Gastroesophageal sphincter (tissue), 4 donors: Measurements from ENCODE around the gene MANEAL. TPM values are rescaled to one million over a fixed set of nuclear protein-coding genes. Genes with fewer than 3 reads are reported as not detected.

Source experiments
- ATAC-seq: fragments of 150-250 bp; one replicate; pipeline ENCODE4 v1.9.1; 2016; ENCODE audit warnings: mild to moderate bottlenecking, moderate library complexity
- H3K27ac ChIP-seq, 4 donors: fragments of 200-600 bp; sonication (generic) in 3 of 4; 1 replicate in 3 of 4; 2 replicates in 1 of 4; pipeline ENCODE4 v1.5.1; 2016 to 2019
- H3K27me3 ChIP-seq: fragments of 200-600 bp; sonication (generic); one replicate; pipeline ENCODE4 v1.5.1; 2019
- H3K36me3 ChIP-seq, 2 donors: fragments of 200-600 bp; sonication (generic); one replicate each; pipeline ENCODE4 v1.5.1; 2019; ENCODE audit warnings: control low read depth in 1 of 2
- H3K4me1 ChIP-seq, 3 donors: fragments of 200-600 bp; sonication (generic); 1 replicate in 2 of 3; 2 replicates in 1 of 3; pipeline ENCODE4 v1.5.1; 2016 to 2019; ENCODE audit warnings: control low read depth in 2 of 3
- H3K4me3 ChIP-seq, 2 donors: fragments of 200-600 bp; sonication (generic); one replicate each; pipeline ENCODE4 v1.5.1; 2019; ENCODE audit warnings: mild to moderate bottlenecking in 1 of 2, moderate library complexity in 1 of 2
- H3K9me3 ChIP-seq, 3 donors: fragments of 200-600 bp; sonication (generic); one replicate each; pipeline ENCODE4 v1.5.1; 2017 to 2019; ENCODE audit warnings: control low read depth in 2 of 3
- EP300 ChIP-seq: sonication (generic); formaldehyde crosslinking; IDR thresholded peaks from one replicate; pipeline ENCODE4 v1.6.1; 2017; ENCODE audit warnings: antibody characterized with exemption, mild to moderate bottlenecking
- POLR2A ChIP-seq, 2 donors: fragments of 450-650 bp; IDR thresholded peaks; one replicate each; pipeline ENCODE4 v1.6.1; 2017; ENCODE audit warnings: antibody characterized with exemption in 2 of 2, mild to moderate bottlenecking in 2 of 2, moderate library complexity in 1 of 2
- POLR2AphosphoS5 ChIP-seq: sonication (generic); formaldehyde crosslinking; IDR thresholded peaks from one replicate; pipeline ENCODE4 v1.6.1; 2017; ENCODE audit warnings: antibody characterized with exemption
- WGBS, 2 donors: methylation state at CpG; one replicate each; pipeline ENCODE4 v1.1.5; 2018; ENCODE audit warnings: low coverage in 1 of 2; 5-methylcytosine and 5-hydroxymethylcytosine counted together
- total RNA-seq, 4 donors: library from RNA; depleted of rRNA; stranded (reverse); fragments of >200 nt; gene quantifications; one replicate each; pipeline ENCODE4 v1.1.0, GENCODE V29; 2016
- TF ChIP-seq, protein P1 (sequence below), 4 experiments: fragments of 200-600 bp in 2 of 4; fragments of 450-650 bp in 2 of 4; sonication (generic) in 1 of 4; IDR thresholded peaks; one replicate each; pipeline ENCODE4 v1.5.1; 2017 to 2019; ENCODE audit warnings: antibody characterized with exemption in 4 of 4, mild to moderate bottlenecking in 2 of 4, moderate library complexity in 2 of 4

MANEAL gene
- total RNA-seq, 4 donors from 2014 or later, result 1.5 to 2.8 (median 2.7) TPM

DNA sequence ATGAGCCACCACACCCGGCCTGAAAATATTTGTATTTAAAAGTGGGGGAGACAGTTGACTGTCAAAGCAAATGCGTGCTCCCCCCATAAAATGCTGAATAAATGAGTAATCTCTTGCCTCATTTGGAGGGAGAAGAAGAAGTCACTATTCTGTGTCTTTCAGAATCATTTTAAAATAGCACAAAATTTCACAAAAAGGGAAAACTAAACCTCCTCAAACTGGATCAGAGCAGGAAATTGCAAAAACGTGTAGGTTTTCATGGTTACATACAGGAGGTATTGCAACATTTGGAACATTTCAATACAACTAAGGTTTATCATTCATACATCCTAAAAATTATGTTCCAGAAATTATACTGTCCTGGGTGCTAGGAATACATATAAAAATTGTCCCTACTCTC, 52.1 kb downstream of the MANEAL start:
- peaks cover 0 to 29% of the 10 kb centered on the region in 2 donors for H3K36me3 ChIP-seq
- TF ChIP-seq POLR2A (IDR thresholded peaks at IDR 0.05), result no peak
- no peak for TF ChIP-seq EP300
- no peak for TF ChIP-seq POLR2AphosphoS5
- TF ChIP-seq, protein P1, sequence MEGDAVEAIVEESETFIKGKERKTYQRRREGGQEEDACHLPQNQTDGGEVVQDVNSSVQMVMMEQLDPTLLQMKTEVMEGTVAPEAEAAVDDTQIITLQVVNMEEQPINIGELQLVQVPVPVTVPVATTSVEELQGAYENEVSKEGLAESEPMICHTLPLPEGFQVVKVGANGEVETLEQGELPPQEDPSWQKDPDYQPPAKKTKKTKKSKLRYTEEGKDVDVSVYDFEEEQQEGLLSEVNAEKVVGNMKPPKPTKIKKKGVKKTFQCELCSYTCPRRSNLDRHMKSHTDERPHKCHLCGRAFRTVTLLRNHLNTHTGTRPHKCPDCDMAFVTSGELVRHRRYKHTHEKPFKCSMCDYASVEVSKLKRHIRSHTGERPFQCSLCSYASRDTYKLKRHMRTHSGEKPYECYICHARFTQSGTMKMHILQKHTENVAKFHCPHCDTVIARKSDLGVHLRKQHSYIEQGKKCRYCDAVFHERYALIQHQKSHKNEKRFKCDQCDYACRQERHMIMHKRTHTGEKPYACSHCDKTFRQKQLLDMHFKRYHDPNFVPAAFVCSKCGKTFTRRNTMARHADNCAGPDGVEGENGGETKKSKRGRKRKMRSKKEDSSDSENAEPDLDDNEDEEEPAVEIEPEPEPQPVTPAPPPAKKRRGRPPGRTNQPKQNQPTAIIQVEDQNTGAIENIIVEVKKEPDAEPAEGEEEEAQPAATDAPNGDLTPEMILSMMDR (IDR thresholded peaks at IDR 0.05), result no peak
- no peak overlapping the region for H3K27ac ChIP-seq
- no peaks in the 10 kb centered on the region for H3K9me3 ChIP-seq
- no peak for ATAC-seq
- WGBS, 2 donors, result 67 to 74% methylated on average over 1 to 3 of the region's 3 CpGs
- no peak overlapping the region for H3K4me3 ChIP-seq
- no peaks in the 10 kb centered on the region for H3K27me3 ChIP-seq
- H3K4me1 ChIP-seq, result peaks cover 0 to 43% (median 1%) of the 10 kb centered on the region in 3 donors

DNA sequence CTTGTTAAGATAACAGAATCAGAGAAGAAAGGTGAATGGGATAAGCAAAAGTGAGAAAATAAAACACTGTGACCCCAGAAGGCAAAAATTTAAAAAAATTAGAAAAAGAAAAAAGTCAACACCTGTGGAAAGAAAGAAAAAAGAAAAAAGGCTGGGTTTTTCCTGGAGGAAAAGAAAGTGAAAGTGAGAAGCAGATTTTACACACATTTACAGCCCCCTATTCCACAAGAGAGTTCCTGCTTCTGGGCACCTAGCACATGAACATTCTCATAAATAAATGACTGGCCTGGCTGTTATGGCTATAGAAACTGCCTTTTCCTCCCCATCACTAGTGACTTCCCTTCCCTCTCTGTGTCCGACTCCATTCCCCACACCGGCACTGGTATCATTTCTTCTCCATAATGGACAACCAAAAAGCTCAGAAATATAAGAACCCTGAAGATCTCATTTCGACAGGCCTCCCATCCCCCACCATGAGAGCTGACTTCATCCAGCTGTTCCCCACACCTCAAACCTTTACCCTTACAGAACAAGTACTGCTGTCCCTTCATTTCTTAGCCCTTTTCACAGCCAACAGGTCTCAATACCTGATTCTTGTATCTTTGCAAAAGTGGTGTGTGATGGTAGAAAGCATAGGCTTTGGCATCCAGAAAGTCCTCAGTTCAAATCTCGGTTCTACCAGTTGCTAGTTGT, 53.1 kb downstream of the MANEAL start:
- Histone ChIP-seq H3K4me1 (peaks cover 0 to 48% (median 6%) of the 10 kb centered on the region in 3 donors), H3K27me3 (no peaks in the 10 kb centered on the region), H3K36me3 (peaks cover 0 to 24% of the 10 kb centered on the region in 2 donors), H3K27ac (no peak overlapping the region), H3K4me3 (no peak overlapping the region), H3K9me3 (no peaks in the 10 kb centered on the region)
- ATAC-seq, result no peak
- WGBS, 2 donors, result 73 to 89% methylated on average over 4 of the region's 4 CpGs
- TF ChIP-seq, protein P1 (IDR thresholded peaks at IDR 0.05), result no peak
- TF ChIP-seq EP300, result no peak
- no peak for TF ChIP-seq POLR2AphosphoS5
- TF ChIP-seq POLR2A (IDR thresholded peaks at IDR 0.05), result no peak

DNA sequence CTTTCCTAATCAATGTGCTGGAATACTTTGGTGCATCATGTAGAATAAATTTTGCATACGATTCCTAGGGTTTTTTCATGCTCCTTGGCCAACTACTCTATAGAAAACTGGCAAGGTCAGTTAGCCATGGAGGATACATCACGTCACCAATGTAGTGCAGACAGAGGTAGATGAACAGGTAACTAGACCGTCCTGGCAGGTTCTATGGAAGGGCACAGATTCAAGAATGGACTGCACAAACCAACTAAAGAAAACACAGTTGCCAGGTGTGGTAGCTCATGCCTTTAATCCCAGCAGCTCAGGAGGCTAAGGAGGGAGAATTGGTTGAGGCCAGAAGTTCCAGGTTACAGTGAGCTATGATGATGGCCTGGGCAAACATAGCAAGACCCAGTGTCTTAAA, 55.8 kb downstream of the MANEAL start:
- H3K9me3 ChIP-seq, result no peaks in the 10 kb centered on the region
- peaks cover 0 to 35% of the 10 kb centered on the region in 2 donors for H3K36me3 ChIP-seq
- TF ChIP-seq POLR2A (IDR thresholded peaks at IDR 0.05) (no peak), EP300 (no peak)
- TF ChIP-seq, protein P1 (IDR thresholded peaks at IDR 0.05), result no peak
- ATAC-seq, result no peak
- H3K4me3 ChIP-seq, result no peak overlapping the region
- H3K27me3 ChIP-seq, result no peaks in the 10 kb centered on the region
- WGBS, 2 donors, result 79 to 80% methylated on average over 2 to 3 of the region's 3 CpGs
- no peak overlapping the region for H3K27ac ChIP-seq
- H3K4me1 ChIP-seq, result peaks cover 0 to 74% (median 9%) of the 10 kb centered on the region in 3 donors

DNA sequence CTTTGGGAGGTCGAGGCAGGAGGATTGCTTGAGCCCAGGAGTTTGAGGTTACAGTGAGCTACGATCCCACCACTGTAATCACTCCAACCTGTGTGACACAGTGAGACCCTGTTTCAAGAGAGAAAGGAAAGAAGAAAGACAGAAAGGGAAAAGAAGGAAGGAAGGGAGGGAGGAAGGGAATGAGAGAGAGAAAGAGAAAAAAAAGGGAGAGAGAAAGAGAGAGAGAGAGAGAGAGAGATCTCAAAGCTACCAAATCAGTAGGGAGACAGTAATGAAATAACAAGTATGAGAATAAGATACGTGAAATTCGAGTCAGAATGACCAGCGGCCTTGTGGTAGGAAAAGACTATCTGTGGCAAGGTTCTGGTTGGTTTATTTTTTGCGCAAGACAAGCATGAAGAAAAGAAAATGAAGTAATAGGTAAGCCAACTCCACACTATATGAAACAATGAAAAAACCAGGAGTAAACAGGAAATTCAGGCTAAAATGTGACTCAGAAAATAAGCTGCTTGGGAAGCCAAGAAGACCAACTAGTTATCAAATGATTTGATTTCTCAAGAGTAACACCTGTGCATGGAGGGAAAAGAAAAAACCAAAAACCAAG, 56.8 kb downstream of the MANEAL start:
- peaks cover 0 to 83% (median 14%) of the 10 kb centered on the region in 3 donors for H3K4me1 ChIP-seq
- TF ChIP-seq POLR2AphosphoS5, result no peak
- no peak for TF ChIP-seq POLR2A (IDR thresholded peaks at IDR 0.05)
- TF ChIP-seq, protein P1 (IDR thresholded peaks at IDR 0.05), result no peak
- H3K27ac ChIP-seq, result no peak overlapping the region
- no peaks in the 10 kb centered on the region for H3K27me3 ChIP-seq
- ATAC-seq, result no peak
- 85% methylated on average over 6 of the region's 6 CpGs for WGBS, 2 donors
- H3K36me3 ChIP-seq, result peaks cover 0 to 42% of the 10 kb centered on the region in 2 donors
- H3K4me3 ChIP-seq, result no peak overlapping the region
- no peaks in the 10 kb centered on the region for H3K9me3 ChIP-seq

Other genes with a start within 250 kb of the MANEAL start
- 10 to 100 TPM; 10.3 to 17.8 (median 14.1) TPM for gene SNIP1, start 239.6 kb upstream of the MANEAL start, total RNA-seq
- 10 to 100 TPM; 10.2 to 15.7 (median 12.6) TPM for gene DNALI1, start 236.9 kb upstream of the MANEAL start, total RNA-seq
- gene GNL2, start 197.9 kb upstream of the MANEAL start, total RNA-seq, result 10 to 100 TPM; 26.7 to 43.2 (median 29.7) TPM
- gene RSPO1, start 159.0 kb upstream of the MANEAL start, total RNA-seq, result 1 to 10 TPM in 3 of 4 donors, under 1 TPM in 1; 0.47 to 4.0 (median 2.5) TPM
- gene CDCA8, start 101.3 kb upstream of the MANEAL start, total RNA-seq, result 1 to 10 TPM in 1 of 4 donors, under 1 TPM in 3; 0.13 to 1.1 (median 0.67) TPM
- gene EPHA10, start 28.7 kb upstream of the MANEAL start, total RNA-seq, result under 1 TPM; 0.12 to 0.93 (median 0.51) TPM
- 10 to 100 TPM; 53.7 to 73.0 (median 62.5) TPM for gene C1orf122, start 13.9 kb downstream of the MANEAL start, total RNA-seq
- gene YRDC, start 14.4 kb downstream of the MANEAL start, total RNA-seq, result 10 to 100 TPM; 13.6 to 16.9 (median 15.4) TPM
- gene MTF1, start 65.7 kb downstream of the MANEAL start, total RNA-seq, result 1 to 10 TPM; 3.8 to 7.6 (median 5.4) TPM
- gene INPP5B, start 153.2 kb downstream of the MANEAL start, total RNA-seq, result 10 to 100 TPM; 32.6 to 80.8 (median 37.7) TPM
- gene SF3A3, start 196.2 kb downstream of the MANEAL start, total RNA-seq, result 10 to 100 TPM; 44.0 to 61.9 (median 50.9) TPM
- 10 to 100 TPM; 25.8 to 58.4 (median 30.6) TPM for gene FHL3, start 211.7 kb downstream of the MANEAL start, total RNA-seq
- 10 to 100 TPM; 50.7 to 79.2 (median 59.8) TPM for gene UTP11, start 218.9 kb downstream of the MANEAL start, total RNA-seq